ENCODE results near the gene ZNF724.
A peak's percentile ranks its signal among the peaks of the same experiment; 100 is the strongest.
"Not testable (repeated sequence)": the region's sequence is repeated elsewhere in the genome, so short reads cannot be mapped to it uniquely, and the experiment has no call there.

Gene ZNF724

GRCh38 chr19:23254141-23254910 is 4.1 kb upstream of the ZNF724 start:
- no peaks in the 10 kb centered on the region for H3K27me3 ChIP-seq (ENCODE audit: control insufficient read depth in 2 of 2, insufficient read depth in 2 of 2, low read length in 2 of 2)
- H3K4me1 ChIP-seq (ENCODE audit: control insufficient read depth in 2 of 2, insufficient read depth in 2 of 2, low read length in 2 of 2): no peaks in the 10 kb centered on the region
- H3K27ac ChIP-seq (ENCODE audit: low read depth in 2 of 2, low read length in 2 of 2): no peak overlapping the region
- H3K36me3 ChIP-seq (ENCODE audit: control insufficient read depth in 2 of 2, insufficient read depth in 2 of 2, low read length in 2 of 2): peaks cover 7% of the 10 kb centered on the region in 2 donors
- H3K9me3 ChIP-seq (ENCODE audit: control insufficient read depth in 2 of 2, low read length in 2 of 2): no peaks in the 10 kb centered on the region
- H3K9ac ChIP-seq (ENCODE audit: low read depth in 1 of 2, low read length in 2 of 2): no peak overlapping the region
- H3K4me3 ChIP-seq (ENCODE audit: low read length in 2 of 2): no peak overlapping the region

- not testable (repeated sequence) for H3K36me3 ChIP-seq (ENCODE audit: control insufficient read depth in 2 of 2, insufficient read depth in 2 of 2, low read length in 2 of 2); H3K4me1 ChIP-seq (ENCODE audit: control insufficient read depth in 2 of 2, insufficient read depth in 2 of 2, low read length in 2 of 2); H3K27ac ChIP-seq (ENCODE audit: low read depth in 2 of 2, low read length in 2 of 2); H3K27me3 ChIP-seq (ENCODE audit: control insufficient read depth in 2 of 2, insufficient read depth in 2 of 2, low read length in 2 of 2); H3K4me3 ChIP-seq (ENCODE audit: low read length in 2 of 2); H3K9me3 ChIP-seq (ENCODE audit: control insufficient read depth in 2 of 2, low read length in 2 of 2); H3K9ac ChIP-seq (ENCODE audit: low read depth in 1 of 2, low read length in 2 of 2)
Observed at GRCh38 chr19:23253256-23253655, 3.1 kb upstream of the ZNF724 start.

GRCh38 chr19:23241419-23241818 is 8.8 kb downstream of the ZNF724 start:
- Histone ChIP-seq H3K9ac (ENCODE audit: low read depth in 1 of 2, low read length in 2 of 2) (no peak overlapping the region), H3K9me3 (ENCODE audit: control insufficient read depth in 2 of 2, low read length in 2 of 2) (peaks cover 13 to 16% of the 10 kb centered on the region in 2 donors), H3K27ac (ENCODE audit: low read depth in 2 of 2, low read length in 2 of 2) (no peak overlapping the region), H3K36me3 (ENCODE audit: control insufficient read depth in 2 of 2, insufficient read depth in 2 of 2, low read length in 2 of 2) (peaks cover 0 to 15% of the 10 kb centered on the region in 2 donors), H3K4me3 (ENCODE audit: low read length in 2 of 2) (no peak overlapping the region), H3K4me1 (ENCODE audit: control insufficient read depth in 2 of 2, insufficient read depth in 2 of 2, low read length in 2 of 2) (no peaks in the 10 kb centered on the region), H3K27me3 (ENCODE audit: control insufficient read depth in 2 of 2, insufficient read depth in 2 of 2, low read length in 2 of 2) (no peaks in the 10 kb centered on the region)

GRCh38 chr19:23222998-23223652 is 27.1 kb downstream of the ZNF724 start:
- Histone ChIP-seq H3K4me3 (ENCODE audit: low read length in 2 of 2) (peak overlapping the region in 1 of 2 donors; percentile 7), H3K36me3 (ENCODE audit: control insufficient read depth in 2 of 2, insufficient read depth in 2 of 2, low read length in 2 of 2) (peaks cover 13 to 21% of the 10 kb centered on the region in 2 donors), H3K27me3 (ENCODE audit: control insufficient read depth in 2 of 2, insufficient read depth in 2 of 2, low read length in 2 of 2) (no peaks in the 10 kb centered on the region), H3K9ac (ENCODE audit: low read depth in 1 of 2, low read length in 2 of 2) (no peak overlapping the region), H3K4me1 (ENCODE audit: control insufficient read depth in 2 of 2, insufficient read depth in 2 of 2, low read length in 2 of 2) (no peaks in the 10 kb centered on the region), H3K27ac (ENCODE audit: low read depth in 2 of 2, low read length in 2 of 2) (no peak overlapping the region), H3K9me3 (ENCODE audit: control insufficient read depth in 2 of 2, low read length in 2 of 2) (peaks cover 52 to 54% of the 10 kb centered on the region in 2 donors)

GRCh38 chr19:23203841-23204344 is 46.3 kb downstream of the ZNF724 start:
- Histone ChIP-seq H3K36me3 (ENCODE audit: control insufficient read depth in 2 of 2, insufficient read depth in 2 of 2, low read length in 2 of 2) (no peaks in the 10 kb centered on the region), H3K4me1 (ENCODE audit: control insufficient read depth in 2 of 2, insufficient read depth in 2 of 2, low read length in 2 of 2) (no peaks in the 10 kb centered on the region), H3K27me3 (ENCODE audit: control insufficient read depth in 2 of 2, insufficient read depth in 2 of 2, low read length in 2 of 2) (no peaks in the 10 kb centered on the region), H3K4me3 (ENCODE audit: low read length in 2 of 2) (peak overlapping the region; percentile 20 to 23), H3K9ac (ENCODE audit: low read depth in 1 of 2, low read length in 2 of 2) (peak overlapping the region in 1 of 2 donors; percentile 6), H3K27ac (ENCODE audit: low read depth in 2 of 2, low read length in 2 of 2) (no peak overlapping the region), H3K9me3 (ENCODE audit: control insufficient read depth in 2 of 2, low read length in 2 of 2) (peaks cover 0 to 3% of the 10 kb centered on the region in 2 donors)

GRCh38 chr19:23190341-23190740 is 59.9 kb downstream of the ZNF724 start:
- H3K27me3 ChIP-seq (ENCODE audit: control insufficient read depth in 2 of 2, insufficient read depth in 2 of 2, low read length in 2 of 2): no peaks in the 10 kb centered on the region
- no peaks in the 10 kb centered on the region for H3K36me3 ChIP-seq (ENCODE audit: control insufficient read depth in 2 of 2, insufficient read depth in 2 of 2, low read length in 2 of 2)
- no peaks in the 10 kb centered on the region for H3K9me3 ChIP-seq (ENCODE audit: control insufficient read depth in 2 of 2, low read length in 2 of 2)
- H3K4me3 ChIP-seq (ENCODE audit: low read length in 2 of 2): no peak overlapping the region
- no peak overlapping the region for H3K9ac ChIP-seq (ENCODE audit: low read depth in 1 of 2, low read length in 2 of 2)
- H3K4me1 ChIP-seq (ENCODE audit: control insufficient read depth in 2 of 2, insufficient read depth in 2 of 2, low read length in 2 of 2): no peaks in the 10 kb centered on the region
- no peak overlapping the region for H3K27ac ChIP-seq (ENCODE audit: low read depth in 2 of 2, low read length in 2 of 2)

- H3K4me3 ChIP-seq (ENCODE audit: low read length in 2 of 2): no peak overlapping the region
- no peak overlapping the region for H3K27ac ChIP-seq (ENCODE audit: low read depth in 2 of 2, low read length in 2 of 2)
- no peaks in the 10 kb centered on the region for H3K9me3 ChIP-seq (ENCODE audit: control insufficient read depth in 2 of 2, low read length in 2 of 2)
- H3K4me1 ChIP-seq (ENCODE audit: control insufficient read depth in 2 of 2, insufficient read depth in 2 of 2, low read length in 2 of 2): no peaks in the 10 kb centered on the region
- H3K36me3 ChIP-seq (ENCODE audit: control insufficient read depth in 2 of 2, insufficient read depth in 2 of 2, low read length in 2 of 2): no peaks in the 10 kb centered on the region
- H3K27me3 ChIP-seq (ENCODE audit: control insufficient read depth in 2 of 2, insufficient read depth in 2 of 2, low read length in 2 of 2): no peaks in the 10 kb centered on the region
- H3K9ac ChIP-seq (ENCODE audit: low read depth in 1 of 2, low read length in 2 of 2): no peak overlapping the region
Observed at GRCh38 chr19:23183251-23183650, 66.9 kb downstream of the ZNF724 start.
